Neural crest cell (in vitro differentiated cells): ENCODE data around the gene NUP210. TPM values are rescaled to one million over a fixed set of nuclear protein-coding genes. Genes with fewer than 3 reads are reported as not detected.
"Not testable (repeated sequence)": the region's sequence is repeated elsewhere in the genome, so short reads cannot be mapped to it uniquely, and the experiment has no call there.

Experiments
- DNase-seq: peaks from one replicate; pipeline ENCODE4 v3.0.0; 2021; ENCODE audit warnings: low read depth, mixed read lengths, low spot score
- H3K27ac Mint-ChIP-seq: one replicate; pipeline ENCODE4 v1.8.0; 2021; ENCODE audit warnings: mild to moderate bottlenecking, mixed read lengths; ENCODE audit not compliant: unreplicated experiment
- H3K27me3 Mint-ChIP-seq: 2 replicates; pipeline ENCODE4 v1.8.0; 2021; ENCODE audit warnings: low read depth, mild to moderate bottlenecking, mixed read lengths
- H3K36me3 Mint-ChIP-seq: 2 replicates; pipeline ENCODE4 v1.8.0; 2021; ENCODE audit warnings: low read depth, mild to moderate bottlenecking, mixed read lengths
- H3K4me1 Mint-ChIP-seq: 2 replicates; pipeline ENCODE4 v1.8.0; 2021; ENCODE audit warnings: mixed read lengths
- H3K4me3 Mint-ChIP-seq: one replicate; pipeline ENCODE4 v1.8.0; 2021; ENCODE audit warnings: mild to moderate bottlenecking, mixed read lengths
- H3K9me3 Mint-ChIP-seq: 2 replicates; pipeline ENCODE4 v1.8.0; 2021; ENCODE audit warnings: mixed read lengths
- total RNA-seq: library from RNA; stranded (reverse); gene quantifications from 2 replicates; pipeline ENCODE4 v1.2.1, GENCODE V29; 2021
- TF ChIP-seq, protein P1 (sequence below): fragments of 200-600 bp; sonication (generic); conservative IDR thresholded peaks from 2 replicates; pipeline ENCODE4 v1.5.0; 2021; ENCODE audit warnings: antibody characterized with exemption, mild to moderate bottlenecking

NUP210 gene
- total RNA-seq, 1 donor from 2014 or later, result 59.4 TPM

DNA sequence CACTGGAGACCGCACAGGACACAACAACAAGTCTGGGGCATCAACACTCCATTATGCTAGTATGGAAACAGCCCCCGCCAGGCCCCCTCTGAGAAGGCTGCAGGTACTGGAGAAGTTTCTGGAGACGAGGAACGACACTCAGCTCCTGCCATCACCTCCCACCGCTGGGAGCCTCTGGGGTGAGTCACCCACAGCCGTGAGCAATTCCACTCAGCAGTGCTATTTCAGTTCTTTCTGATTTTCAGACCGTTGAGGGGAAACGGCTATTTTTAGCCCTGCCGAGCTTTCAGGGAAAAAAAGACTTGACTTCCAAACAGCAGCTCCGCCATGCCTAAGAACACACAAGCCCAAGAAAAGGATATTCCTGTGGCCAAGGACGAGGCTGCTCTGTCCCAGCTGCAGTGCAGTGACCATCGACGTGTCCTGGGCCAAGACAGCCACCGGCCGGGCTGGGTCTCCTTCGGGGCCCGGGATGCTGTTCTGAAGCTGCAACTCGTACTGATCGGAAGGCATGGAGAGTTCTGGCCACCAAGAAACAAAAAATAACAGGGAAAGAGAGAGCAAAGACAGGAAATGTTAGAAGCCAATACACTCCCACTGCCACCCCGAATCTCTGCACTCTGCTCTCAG is 40.8 kb downstream of the NUP210 start:
- Mint-ChIP-seq H3K4me1 (peaks cover 8% of the 10 kb centered on the region), H3K36me3 (peaks cover 7% of the 10 kb centered on the region), H3K27ac (peak overlapping the region; percentile 19), H3K9me3 (no peaks in the 10 kb centered on the region), H3K4me3 (no peak overlapping the region), H3K27me3 (no peaks in the 10 kb centered on the region)
- TF ChIP-seq, protein P1, sequence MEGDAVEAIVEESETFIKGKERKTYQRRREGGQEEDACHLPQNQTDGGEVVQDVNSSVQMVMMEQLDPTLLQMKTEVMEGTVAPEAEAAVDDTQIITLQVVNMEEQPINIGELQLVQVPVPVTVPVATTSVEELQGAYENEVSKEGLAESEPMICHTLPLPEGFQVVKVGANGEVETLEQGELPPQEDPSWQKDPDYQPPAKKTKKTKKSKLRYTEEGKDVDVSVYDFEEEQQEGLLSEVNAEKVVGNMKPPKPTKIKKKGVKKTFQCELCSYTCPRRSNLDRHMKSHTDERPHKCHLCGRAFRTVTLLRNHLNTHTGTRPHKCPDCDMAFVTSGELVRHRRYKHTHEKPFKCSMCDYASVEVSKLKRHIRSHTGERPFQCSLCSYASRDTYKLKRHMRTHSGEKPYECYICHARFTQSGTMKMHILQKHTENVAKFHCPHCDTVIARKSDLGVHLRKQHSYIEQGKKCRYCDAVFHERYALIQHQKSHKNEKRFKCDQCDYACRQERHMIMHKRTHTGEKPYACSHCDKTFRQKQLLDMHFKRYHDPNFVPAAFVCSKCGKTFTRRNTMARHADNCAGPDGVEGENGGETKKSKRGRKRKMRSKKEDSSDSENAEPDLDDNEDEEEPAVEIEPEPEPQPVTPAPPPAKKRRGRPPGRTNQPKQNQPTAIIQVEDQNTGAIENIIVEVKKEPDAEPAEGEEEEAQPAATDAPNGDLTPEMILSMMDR, result no peak
- no peak for DNase-seq

DNA sequence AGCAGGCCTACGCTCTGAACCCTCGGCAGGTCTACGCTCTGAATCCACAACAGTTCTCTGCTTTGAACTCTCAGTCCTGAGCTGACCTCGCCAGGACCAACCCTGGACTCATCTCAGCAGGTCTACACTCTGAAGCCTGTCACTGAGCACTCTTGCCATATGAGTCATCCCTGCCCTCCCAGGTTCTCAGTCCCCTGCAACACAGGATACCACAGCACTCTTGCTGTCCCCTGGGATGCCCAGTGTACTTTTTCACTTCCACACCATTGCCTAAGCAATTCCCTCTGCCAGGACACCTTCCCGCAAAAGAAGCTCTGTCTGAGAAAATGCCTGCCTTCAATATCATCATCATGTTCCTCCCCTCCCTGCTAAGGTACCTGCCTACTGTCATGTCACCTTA is 42.0 kb downstream of the NUP210 start:
- no peak overlapping the region for H3K4me3 Mint-ChIP-seq
- H3K9me3 Mint-ChIP-seq, result no peaks in the 10 kb centered on the region
- peak overlapping the region; percentile 55 for H3K27ac Mint-ChIP-seq
- TF ChIP-seq, protein P1, result no peak
- H3K36me3 Mint-ChIP-seq, result peaks cover 7% of the 10 kb centered on the region
- H3K27me3 Mint-ChIP-seq, result no peaks in the 10 kb centered on the region
- peaks cover 8% of the 10 kb centered on the region for H3K4me1 Mint-ChIP-seq
- DNase-seq, result no peak

DNA sequence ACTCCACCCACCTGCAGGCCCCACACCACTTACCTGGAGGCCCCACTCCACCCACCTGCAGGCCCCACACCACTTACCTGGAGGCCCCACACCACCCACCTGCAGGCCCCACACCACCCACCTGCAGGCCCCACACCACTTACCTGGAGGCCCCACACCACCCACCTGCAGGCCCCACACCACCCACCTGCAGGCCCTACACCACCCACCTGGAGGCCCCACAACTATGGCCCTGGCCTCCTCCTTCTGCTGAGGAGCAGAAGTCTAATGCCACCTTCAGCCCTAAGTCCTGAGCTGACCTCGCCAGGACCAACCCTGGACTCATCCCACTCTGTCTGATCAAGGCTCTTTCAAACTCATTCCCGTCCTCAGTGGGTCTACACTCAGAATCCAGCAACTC is 42.4 kb downstream of the NUP210 start:
- peak overlapping the region; percentile 55 for H3K27ac Mint-ChIP-seq
- not testable (repeated sequence) for DNase-seq, H3K4me1 Mint-ChIP-seq, H3K27me3 Mint-ChIP-seq, H3K4me3 Mint-ChIP-seq, H3K9me3 Mint-ChIP-seq, H3K36me3 Mint-ChIP-seq

DNA sequence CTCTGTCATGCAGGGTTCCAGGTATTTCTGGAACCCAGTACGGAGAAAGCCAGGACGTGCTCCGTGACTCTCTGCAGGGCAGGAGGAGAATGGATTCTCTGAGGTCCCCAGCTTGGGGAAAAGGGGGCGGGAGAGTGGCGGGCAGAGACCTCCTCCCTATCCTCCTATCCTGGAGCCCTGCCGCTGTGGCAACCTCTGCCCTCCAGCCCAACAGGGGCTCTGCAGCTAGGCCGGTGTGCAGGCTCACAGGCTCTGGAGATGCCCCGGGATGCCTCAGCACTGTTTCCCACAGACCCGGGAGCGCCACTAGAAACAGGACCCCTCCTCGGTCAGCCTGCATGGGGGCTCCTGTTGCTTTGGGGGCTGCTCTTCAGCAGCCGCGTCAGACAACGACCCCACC is 43.1 kb downstream of the NUP210 start:
- peaks cover 7% of the 10 kb centered on the region for H3K36me3 Mint-ChIP-seq
- no peaks in the 10 kb centered on the region for H3K9me3 Mint-ChIP-seq
- H3K4me1 Mint-ChIP-seq, result peaks cover 8% of the 10 kb centered on the region
- TF ChIP-seq, protein P1, result no peak
- DNase-seq, result no peak
- no peak overlapping the region for H3K4me3 Mint-ChIP-seq
- no peak overlapping the region for H3K27ac Mint-ChIP-seq
- H3K27me3 Mint-ChIP-seq, result no peaks in the 10 kb centered on the region

DNA sequence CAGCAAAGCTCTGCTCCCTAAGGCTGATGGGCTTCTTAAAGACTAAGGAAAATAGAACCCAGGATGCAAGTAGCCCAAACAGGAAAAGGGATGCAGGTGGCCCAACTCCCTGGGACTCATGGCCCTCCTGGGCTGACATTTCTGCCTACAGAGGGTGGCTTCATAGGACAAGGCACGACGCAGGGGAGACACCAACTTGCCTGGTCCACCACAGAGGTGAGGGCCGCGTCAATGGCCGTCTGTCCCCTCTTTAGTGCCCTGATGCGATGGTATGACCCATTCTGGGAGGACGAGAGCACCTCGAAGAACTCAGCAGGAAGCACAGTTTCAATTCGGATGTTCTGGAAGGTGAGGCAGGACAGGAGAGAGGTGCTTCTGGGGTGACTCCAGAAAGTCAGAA is 44.0 kb downstream of the NUP210 start:
- TF ChIP-seq, protein P1, result no peak
- peaks cover 7% of the 10 kb centered on the region for H3K36me3 Mint-ChIP-seq
- no peaks in the 10 kb centered on the region for H3K9me3 Mint-ChIP-seq
- H3K27me3 Mint-ChIP-seq, result no peaks in the 10 kb centered on the region
- H3K27ac Mint-ChIP-seq, result no peak overlapping the region
- no peak for DNase-seq
- H3K4me3 Mint-ChIP-seq, result no peak overlapping the region
- H3K4me1 Mint-ChIP-seq, result peaks cover 8% of the 10 kb centered on the region

DNA sequence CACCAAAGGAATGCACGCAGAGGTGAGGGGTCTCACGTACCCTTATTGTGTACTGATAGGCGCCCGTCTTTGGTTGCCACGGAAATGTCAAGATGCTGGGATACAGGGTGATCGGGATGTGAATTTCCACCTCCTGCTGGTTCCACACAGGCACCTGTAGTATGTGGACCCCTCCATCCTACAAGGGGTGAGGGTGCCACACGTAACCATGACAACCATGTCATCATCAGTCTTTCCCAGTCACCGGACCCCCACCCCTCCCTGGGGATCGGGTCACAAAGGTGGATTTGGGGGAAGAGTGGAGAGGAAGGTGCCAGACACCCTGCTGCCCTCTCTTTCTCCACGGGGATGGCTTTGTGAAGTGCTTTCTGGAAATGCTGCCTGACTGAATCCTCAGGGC is 44.7 kb downstream of the NUP210 start:
- Mint-ChIP-seq H3K27me3 (no peaks in the 10 kb centered on the region), H3K4me3 (no peak overlapping the region), H3K27ac (no peak overlapping the region), H3K4me1 (peaks cover 8% of the 10 kb centered on the region), H3K9me3 (no peaks in the 10 kb centered on the region), H3K36me3 (peaks cover 9% of the 10 kb centered on the region)
- TF ChIP-seq, protein P1, result no peak
- no peak for DNase-seq
